ENCODE measurements around the gene GALNT4.

DNA sequence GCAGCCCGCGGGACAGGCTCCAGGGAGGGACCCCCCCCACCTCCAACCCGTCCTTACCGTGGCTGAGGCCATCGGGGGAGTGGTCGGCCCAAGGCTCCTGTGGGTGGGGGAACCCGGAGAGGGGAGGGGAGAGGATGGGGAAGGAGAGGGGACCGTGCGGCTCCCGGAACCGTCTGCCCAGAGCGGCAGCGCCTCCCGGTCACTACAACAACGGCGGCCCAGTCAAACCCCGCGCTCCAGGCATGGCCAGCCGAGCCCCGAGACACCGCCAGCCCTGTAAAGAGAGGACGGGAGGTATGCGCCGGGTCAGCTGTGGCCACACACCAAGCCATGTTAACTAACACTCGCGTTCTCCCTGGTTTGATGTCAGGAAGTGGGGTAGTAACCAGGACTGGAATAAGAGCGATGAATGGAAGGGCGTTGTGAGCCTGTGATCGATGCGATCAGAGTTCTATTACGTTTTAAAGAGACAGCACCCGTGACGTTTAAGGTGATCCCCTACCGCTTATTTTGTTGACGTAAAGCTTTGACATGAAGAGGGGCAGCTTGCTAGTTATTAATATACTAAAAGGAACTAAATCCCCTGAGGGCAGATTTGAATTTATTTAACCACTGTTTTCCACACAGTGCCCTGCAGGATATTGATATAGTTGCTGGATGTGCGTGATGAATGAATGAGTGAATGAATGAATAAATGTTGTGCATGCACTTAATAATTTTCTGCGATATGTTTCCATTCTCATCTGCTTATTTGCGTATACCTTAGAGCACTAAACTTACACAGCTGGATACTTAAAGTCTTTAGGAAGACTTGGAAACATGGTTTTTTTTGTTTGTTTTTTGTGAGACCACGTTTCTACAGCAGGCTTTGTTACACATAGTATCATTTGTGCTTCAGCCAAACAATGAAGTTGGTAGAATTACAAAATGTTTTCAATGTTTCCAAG, 1.5 kb upstream of the GALNT4 start, which contains the start of gene POC1B:
- TF ChIP-seq, protein P1, sequence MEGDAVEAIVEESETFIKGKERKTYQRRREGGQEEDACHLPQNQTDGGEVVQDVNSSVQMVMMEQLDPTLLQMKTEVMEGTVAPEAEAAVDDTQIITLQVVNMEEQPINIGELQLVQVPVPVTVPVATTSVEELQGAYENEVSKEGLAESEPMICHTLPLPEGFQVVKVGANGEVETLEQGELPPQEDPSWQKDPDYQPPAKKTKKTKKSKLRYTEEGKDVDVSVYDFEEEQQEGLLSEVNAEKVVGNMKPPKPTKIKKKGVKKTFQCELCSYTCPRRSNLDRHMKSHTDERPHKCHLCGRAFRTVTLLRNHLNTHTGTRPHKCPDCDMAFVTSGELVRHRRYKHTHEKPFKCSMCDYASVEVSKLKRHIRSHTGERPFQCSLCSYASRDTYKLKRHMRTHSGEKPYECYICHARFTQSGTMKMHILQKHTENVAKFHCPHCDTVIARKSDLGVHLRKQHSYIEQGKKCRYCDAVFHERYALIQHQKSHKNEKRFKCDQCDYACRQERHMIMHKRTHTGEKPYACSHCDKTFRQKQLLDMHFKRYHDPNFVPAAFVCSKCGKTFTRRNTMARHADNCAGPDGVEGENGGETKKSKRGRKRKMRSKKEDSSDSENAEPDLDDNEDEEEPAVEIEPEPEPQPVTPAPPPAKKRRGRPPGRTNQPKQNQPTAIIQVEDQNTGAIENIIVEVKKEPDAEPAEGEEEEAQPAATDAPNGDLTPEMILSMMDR (IDR thresholded peaks at IDR 0.05) = no peak
- peak; percentile 53 for TF ChIP-seq POLR2A (IDR thresholded peaks at IDR 0.05)

Data from right lobe of liver (tissue), 4 donors.